ENCODE measurements around the gene CPSF4. TPM values are rescaled to one million over a fixed set of nuclear protein-coding genes. Genes with fewer than 3 reads are reported as not detected.

Gene CPSF4
- total RNA-seq, 1 donor from 2014 or later = 26.9 TPM

DNA sequence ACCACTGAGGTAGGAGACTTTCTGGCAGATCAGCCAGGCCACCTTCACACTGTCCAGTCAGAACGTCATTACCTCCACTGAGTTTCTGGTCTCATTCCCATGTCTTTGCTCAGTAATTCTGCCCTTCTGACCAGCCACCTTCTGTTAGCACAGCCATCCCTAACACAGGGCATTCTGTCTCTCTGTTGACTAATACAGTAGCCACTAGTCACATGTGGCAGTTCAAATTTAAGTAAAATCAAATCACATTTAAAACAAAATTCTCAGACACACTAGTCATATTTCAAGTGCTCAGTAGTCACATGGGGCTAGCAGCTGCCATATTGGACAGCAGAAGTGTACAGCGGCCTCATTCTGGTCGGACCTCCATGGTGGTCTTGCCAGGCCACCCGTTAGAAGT lies 7.4 kb downstream of the CPSF4 start:
- TF ChIP-seq, protein P1, sequence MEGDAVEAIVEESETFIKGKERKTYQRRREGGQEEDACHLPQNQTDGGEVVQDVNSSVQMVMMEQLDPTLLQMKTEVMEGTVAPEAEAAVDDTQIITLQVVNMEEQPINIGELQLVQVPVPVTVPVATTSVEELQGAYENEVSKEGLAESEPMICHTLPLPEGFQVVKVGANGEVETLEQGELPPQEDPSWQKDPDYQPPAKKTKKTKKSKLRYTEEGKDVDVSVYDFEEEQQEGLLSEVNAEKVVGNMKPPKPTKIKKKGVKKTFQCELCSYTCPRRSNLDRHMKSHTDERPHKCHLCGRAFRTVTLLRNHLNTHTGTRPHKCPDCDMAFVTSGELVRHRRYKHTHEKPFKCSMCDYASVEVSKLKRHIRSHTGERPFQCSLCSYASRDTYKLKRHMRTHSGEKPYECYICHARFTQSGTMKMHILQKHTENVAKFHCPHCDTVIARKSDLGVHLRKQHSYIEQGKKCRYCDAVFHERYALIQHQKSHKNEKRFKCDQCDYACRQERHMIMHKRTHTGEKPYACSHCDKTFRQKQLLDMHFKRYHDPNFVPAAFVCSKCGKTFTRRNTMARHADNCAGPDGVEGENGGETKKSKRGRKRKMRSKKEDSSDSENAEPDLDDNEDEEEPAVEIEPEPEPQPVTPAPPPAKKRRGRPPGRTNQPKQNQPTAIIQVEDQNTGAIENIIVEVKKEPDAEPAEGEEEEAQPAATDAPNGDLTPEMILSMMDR (IDR thresholded peaks at IDR 0.05) = no peak
- DNase-seq (no peak), ATAC-seq (no peak)
- Histone ChIP-seq H3K4me1 (peaks cover 3% of the 10 kb centered on the region), H3K9me3 (no peaks in the 10 kb centered on the region), H3K4me3 (no peak overlapping the region), H3K27ac (no peak overlapping the region), H3K36me3 (peaks cover 74% of the 10 kb centered on the region), H3K27me3 (no peaks in the 10 kb centered on the region)
- intact Hi-C loops (cut with DNase I) = no loop called here

DNA sequence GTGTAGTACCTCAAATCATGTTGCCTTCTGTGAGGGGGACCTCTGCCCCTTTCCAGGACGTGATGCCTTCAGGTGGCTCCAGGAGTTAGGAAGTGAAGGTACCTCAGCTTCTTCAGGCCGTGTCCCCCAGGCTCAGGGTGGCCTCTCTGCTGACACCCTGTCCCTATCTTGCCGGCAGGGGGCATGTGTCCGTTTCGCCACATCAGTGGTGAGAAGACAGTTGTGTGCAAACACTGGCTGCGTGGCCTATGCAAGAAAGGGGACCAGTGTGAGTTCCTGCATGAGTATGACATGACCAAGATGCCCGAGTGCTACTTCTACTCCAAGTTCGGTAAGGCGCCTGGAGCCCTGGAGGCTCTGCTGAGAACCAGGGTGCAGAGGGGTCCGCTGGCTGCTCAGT lies 9.2 kb downstream of the CPSF4 start:
- no peak for ATAC-seq
- intact Hi-C loops (cut with DNase I) = no loop called here
- Histone ChIP-seq H3K4me1 (no peaks in the 10 kb centered on the region), H3K27me3 (no peaks in the 10 kb centered on the region), H3K27ac (no peak overlapping the region), H3K9me3 (no peaks in the 10 kb centered on the region), H3K4me3 (no peak overlapping the region), H3K36me3 (peaks cover 85% of the 10 kb centered on the region)
- DNase-seq = no peak
- TF ChIP-seq, protein P1 (IDR thresholded peaks at IDR 0.05) = no peak

DNA sequence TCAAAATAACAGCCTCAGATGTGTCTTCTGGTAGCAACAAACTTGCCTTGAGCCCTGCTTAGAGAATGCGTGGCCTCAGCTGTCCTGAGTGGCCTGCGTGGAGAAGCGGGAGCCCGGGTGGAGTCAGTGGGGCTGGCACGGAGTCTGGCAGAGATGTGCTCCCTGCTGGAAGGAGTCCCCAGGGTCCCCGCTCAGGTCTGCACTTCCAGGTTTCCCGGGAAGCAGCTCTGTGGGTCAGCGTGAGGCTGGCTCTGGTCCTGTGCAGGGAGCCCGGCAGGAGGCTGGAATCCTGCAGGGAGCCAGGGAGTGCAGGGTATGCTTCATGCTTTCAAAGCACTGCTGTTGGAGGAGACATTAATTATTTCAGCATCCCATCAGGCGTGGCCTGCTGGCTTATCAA lies 10.1 kb downstream of the CPSF4 start:
- no peak overlapping the region for H3K27ac ChIP-seq
- no peaks in the 10 kb centered on the region for H3K9me3 ChIP-seq
- intact Hi-C loops (cut with DNase I) = no loop called here
- TF ChIP-seq, protein P1 (IDR thresholded peaks at IDR 0.05) = no peak
- no peaks in the 10 kb centered on the region for H3K27me3 ChIP-seq
- no peak for DNase-seq
- ATAC-seq = no peak
- no peak overlapping the region for H3K4me3 ChIP-seq
- H3K4me1 ChIP-seq = no peaks in the 10 kb centered on the region
- H3K36me3 ChIP-seq = peaks cover 85% of the 10 kb centered on the region

DNA sequence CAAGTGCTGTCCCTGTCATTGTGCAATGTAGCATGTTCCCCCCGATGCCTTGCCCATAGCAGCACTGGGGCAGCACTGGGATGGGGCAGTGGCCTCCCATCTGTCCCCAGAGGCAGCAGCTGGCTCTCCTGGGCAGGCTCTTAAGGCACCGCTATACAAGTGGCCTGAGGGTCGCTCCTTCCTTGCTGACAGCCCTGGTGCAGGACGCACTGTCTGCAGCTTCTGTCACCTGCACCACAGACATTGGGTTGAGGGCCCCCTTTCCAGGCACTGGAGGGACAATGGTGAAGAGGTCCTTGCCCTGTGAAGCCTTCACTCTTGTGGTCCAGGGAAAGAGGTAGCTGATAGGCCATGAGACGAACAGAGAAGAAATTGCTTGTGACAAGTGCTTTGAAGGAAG lies 10.6 kb downstream of the CPSF4 start:
- Histone ChIP-seq H3K36me3 (peaks cover 87% of the 10 kb centered on the region), H3K27ac (no peak overlapping the region), H3K9me3 (no peaks in the 10 kb centered on the region), H3K27me3 (no peaks in the 10 kb centered on the region), H3K4me3 (no peak overlapping the region), H3K4me1 (no peaks in the 10 kb centered on the region)
- TF ChIP-seq, protein P1 (IDR thresholded peaks at IDR 0.05) = no peak
- DNase-seq = no peak
- intact Hi-C loops (cut with DNase I) = no loop called here
- no peak for ATAC-seq

DNA sequence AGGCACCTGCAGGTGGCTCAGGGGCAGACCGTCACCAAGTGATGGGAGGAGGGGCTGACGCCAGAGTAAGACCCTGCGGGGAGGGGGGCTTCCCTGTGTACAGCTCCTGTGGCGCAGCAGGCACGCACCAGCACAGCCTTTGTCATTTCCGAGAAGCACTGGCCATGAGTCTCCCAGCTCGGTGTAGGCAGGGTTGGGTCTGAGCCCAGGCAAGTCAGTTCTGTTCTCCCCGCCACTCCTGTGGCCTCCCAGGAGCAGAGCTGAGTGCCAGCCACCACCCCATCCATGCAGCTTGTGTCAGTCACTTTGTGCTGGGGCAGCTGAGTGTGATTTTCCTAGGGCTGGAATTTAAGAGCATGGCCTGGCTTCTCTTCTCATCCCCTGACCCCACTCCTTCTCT lies 13.2 kb downstream of the CPSF4 start:
- H3K9me3 ChIP-seq = no peaks in the 10 kb centered on the region
- TF ChIP-seq, protein P1 (IDR thresholded peaks at IDR 0.05) = no peak
- H3K4me3 ChIP-seq = no peak overlapping the region
- H3K27me3 ChIP-seq = no peaks in the 10 kb centered on the region
- DNase-seq = no peak
- intact Hi-C loops (cut with DNase I) = no loop called here
- peaks cover 87% of the 10 kb centered on the region for H3K36me3 ChIP-seq
- no peaks in the 10 kb centered on the region for H3K4me1 ChIP-seq
- ATAC-seq = no peak
- no peak overlapping the region for H3K27ac ChIP-seq

DNA sequence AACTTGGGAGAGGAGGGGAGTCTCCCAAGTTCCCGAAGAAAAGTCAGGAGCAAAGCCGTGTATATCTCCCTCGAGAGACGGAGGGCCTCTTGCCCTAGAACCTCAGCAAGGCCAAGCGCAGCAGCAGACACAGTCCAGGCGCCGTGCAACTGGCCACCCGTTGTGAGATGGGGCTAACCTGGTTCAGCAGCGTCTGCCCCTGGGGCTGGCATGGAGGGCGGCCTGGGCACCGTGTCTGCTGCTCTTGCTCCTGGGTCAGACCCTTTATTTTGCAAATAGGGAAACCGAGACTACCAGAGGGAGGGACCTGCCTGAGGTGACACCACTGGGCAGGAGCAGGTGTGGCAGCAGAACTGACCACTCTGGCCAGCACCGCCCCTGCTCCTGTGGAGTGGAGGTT lies 13.8 kb downstream of the CPSF4 start:
- no peaks in the 10 kb centered on the region for H3K4me1 ChIP-seq
- no peak for ATAC-seq
- no peaks in the 10 kb centered on the region for H3K27me3 ChIP-seq
- peaks cover 90% of the 10 kb centered on the region for H3K36me3 ChIP-seq
- intact Hi-C loops (cut with DNase I) = no loop called here
- H3K27ac ChIP-seq = no peak overlapping the region
- H3K9me3 ChIP-seq = no peaks in the 10 kb centered on the region
- H3K4me3 ChIP-seq = no peak overlapping the region
- TF ChIP-seq, protein P1 (IDR thresholded peaks at IDR 0.05) = no peak
- DNase-seq = no peak

Measured in upper lobe of right lung (tissue), 1 donor.